MCF 10A (cell line): ENCODE measurements around the gene PAK4. TPM values are rescaled to one million over a fixed set of nuclear protein-coding genes. Genes with fewer than 3 reads are reported as not detected.
A peak's percentile ranks its signal among the peaks of the same experiment; 100 is the strongest.

Source experiments
- BruUV-seq: library from RNA; stranded (reverse); fragments of 400-500 nt; replicated peaks from 2 replicates; lab custom pipeline; 2021; lab: Mats Ljungman, UMichigan
- CTCF ChIA-PET: fragments of 300-600 bp; sonication (Branson Sonifier 250); formaldehyde crosslinking; extraction: SDS; loops from one replicate; lab custom pipeline; 2021; ENCODE audit warnings: antibody characterized with exemption, inconsistent platforms; lab: Yijun Ruan, JAX
- POLR2A ChIA-PET: fragments of 300-600, 350-650 bp; sonication (Branson Sonifier 250); formaldehyde crosslinking; extraction: SDS; loops from one replicate; lab custom pipeline; 2020; ENCODE audit warnings: antibody characterized with exemption, inconsistent platforms; lab: Yijun Ruan, JAX
- DNase-seq: peaks from one replicate; pipeline ENCODE4 v3.0.0-alpha.2; 2018; ENCODE audit not compliant: unreplicated experiment
- H3K27ac Mint-ChIP-seq: one replicate; pipeline ENCODE4 v1.8.0; 2022; ENCODE audit warnings: mild to moderate bottlenecking, low read depth, mixed read lengths; ENCODE audit not compliant: unreplicated experiment
- H3K27me3 Mint-ChIP-seq: one replicate; pipeline ENCODE4 v1.8.0; 2022; ENCODE audit warnings: mixed read lengths; ENCODE audit not compliant: insufficient read depth, unreplicated experiment
- H3K36me3 Mint-ChIP-seq: one replicate; pipeline ENCODE4 v1.8.0; 2022; ENCODE audit warnings: mild to moderate bottlenecking, moderate library complexity, mixed read lengths; ENCODE audit not compliant: insufficient read depth, unreplicated experiment
- H3K4me1 Mint-ChIP-seq: one replicate; pipeline ENCODE4 v1.8.0; 2022; ENCODE audit warnings: mixed read lengths; ENCODE audit not compliant: insufficient read depth, unreplicated experiment
- H3K4me3 Mint-ChIP-seq: one replicate; pipeline ENCODE4 v1.8.0; 2022; ENCODE audit warnings: mild to moderate bottlenecking, moderate library complexity, mixed read lengths; ENCODE audit not compliant: unreplicated experiment
- H3K9me3 Mint-ChIP-seq: one replicate; pipeline ENCODE4 v1.8.0; 2022; ENCODE audit warnings: mixed read lengths; ENCODE audit not compliant: unreplicated experiment
- intact Hi-C: fragments of 100-400 bp; cut with micrococcal nuclease; formaldehyde crosslinking; loops from 2 replicates; pipeline ENCODE4 v1.14.1; 2022
- total RNA-seq: library from RNA; stranded (reverse); gene quantifications from 2 replicates; pipeline ENCODE4 v1.2.3, GENCODE V29; 2022
- TF ChIP-seq, protein P1 (sequence below): fragments of 200-600 bp; IDR thresholded peaks from one replicate; pipeline ENCODE4 v1.8.0; 2022; ENCODE audit warnings: antibody characterized with exemption, mild to moderate bottlenecking; ENCODE audit not compliant: unreplicated experiment

PAK4 gene
- total RNA-seq, 1 experiment from 2014 or later, result 29.5 TPM

DNA sequence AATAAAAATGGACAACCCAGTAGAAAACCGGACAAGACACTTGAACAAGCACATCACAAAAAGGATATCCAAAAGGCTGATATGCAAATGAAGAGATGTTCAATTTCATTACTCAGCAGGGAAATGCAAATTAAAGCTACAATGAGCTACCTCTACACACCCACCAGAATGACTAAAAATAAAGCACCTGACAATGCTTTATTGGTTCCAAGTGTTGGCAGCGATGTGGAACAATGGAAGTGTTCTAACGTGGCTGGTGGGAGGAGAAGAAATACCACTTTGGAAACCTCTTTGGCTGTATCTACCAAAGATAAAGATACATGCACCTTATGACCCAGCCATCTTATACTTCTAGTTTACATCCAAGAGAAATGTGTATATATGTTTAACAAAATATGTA lies 45.2 kb upstream of the PAK4 start:
- Mint-ChIP-seq H3K36me3 (no peaks in the 10 kb centered on the region), H3K27me3 (peaks cover 12% of the 10 kb centered on the region), H3K9me3 (no peaks in the 10 kb centered on the region), H3K27ac (no peak overlapping the region), H3K4me1 (peaks cover 16% of the 10 kb centered on the region), H3K4me3 (no peak overlapping the region)
- intact Hi-C loops, result no loop called here
- TF ChIP-seq, protein P1, sequence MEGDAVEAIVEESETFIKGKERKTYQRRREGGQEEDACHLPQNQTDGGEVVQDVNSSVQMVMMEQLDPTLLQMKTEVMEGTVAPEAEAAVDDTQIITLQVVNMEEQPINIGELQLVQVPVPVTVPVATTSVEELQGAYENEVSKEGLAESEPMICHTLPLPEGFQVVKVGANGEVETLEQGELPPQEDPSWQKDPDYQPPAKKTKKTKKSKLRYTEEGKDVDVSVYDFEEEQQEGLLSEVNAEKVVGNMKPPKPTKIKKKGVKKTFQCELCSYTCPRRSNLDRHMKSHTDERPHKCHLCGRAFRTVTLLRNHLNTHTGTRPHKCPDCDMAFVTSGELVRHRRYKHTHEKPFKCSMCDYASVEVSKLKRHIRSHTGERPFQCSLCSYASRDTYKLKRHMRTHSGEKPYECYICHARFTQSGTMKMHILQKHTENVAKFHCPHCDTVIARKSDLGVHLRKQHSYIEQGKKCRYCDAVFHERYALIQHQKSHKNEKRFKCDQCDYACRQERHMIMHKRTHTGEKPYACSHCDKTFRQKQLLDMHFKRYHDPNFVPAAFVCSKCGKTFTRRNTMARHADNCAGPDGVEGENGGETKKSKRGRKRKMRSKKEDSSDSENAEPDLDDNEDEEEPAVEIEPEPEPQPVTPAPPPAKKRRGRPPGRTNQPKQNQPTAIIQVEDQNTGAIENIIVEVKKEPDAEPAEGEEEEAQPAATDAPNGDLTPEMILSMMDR, result no peak
- BruUV-seq, result no TSS peak
- POLR2A ChIA-PET, result no interaction called here
- CTCF ChIA-PET, result no interaction called here
- peak; percentile 5 for DNase-seq

DNA sequence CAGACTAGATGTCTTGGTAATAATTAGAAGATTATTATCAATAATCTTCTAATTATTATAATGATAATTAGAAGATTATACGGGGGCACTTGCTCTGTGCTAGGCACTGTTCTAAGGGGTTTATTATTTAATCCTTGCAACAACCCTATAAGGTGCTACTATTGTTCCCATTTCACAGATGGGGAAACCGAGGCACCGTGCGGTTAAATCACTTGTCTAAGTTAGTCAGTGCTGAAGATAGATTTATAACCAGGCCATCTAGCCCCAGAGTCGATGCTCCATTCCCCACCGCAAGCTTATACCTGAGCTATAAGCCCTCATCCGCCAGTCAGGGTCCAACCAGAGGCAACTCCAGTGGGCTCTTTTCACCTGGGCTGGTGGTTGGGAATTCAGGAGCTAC lies 43.4 kb upstream of the PAK4 start:
- H3K36me3 Mint-ChIP-seq, result no peaks in the 10 kb centered on the region
- no peak overlapping the region for H3K27ac Mint-ChIP-seq
- H3K4me3 Mint-ChIP-seq, result no peak overlapping the region
- H3K4me1 Mint-ChIP-seq, result peaks cover 16% of the 10 kb centered on the region
- TF ChIP-seq, protein P1, result no peak
- H3K9me3 Mint-ChIP-seq, result no peaks in the 10 kb centered on the region
- DNase-seq, result no peak
- intact Hi-C loops, result no loop called here
- ChIA-PET POLR2A (interaction anchor here (0.7 kb wide), 3 partner anchors 9 to 87 kb away, joined by 3 to 4 read pairs (median 3); no protein-coding TSS in a partner anchor), CTCF (interaction anchor here (0.7 kb wide), 1 partner anchor 158 kb away, joined by 3 read pairs; no protein-coding TSS in a partner anchor)
- BruUV-seq, result no TSS peak
- peaks cover 18% of the 10 kb centered on the region for H3K27me3 Mint-ChIP-seq

DNA sequence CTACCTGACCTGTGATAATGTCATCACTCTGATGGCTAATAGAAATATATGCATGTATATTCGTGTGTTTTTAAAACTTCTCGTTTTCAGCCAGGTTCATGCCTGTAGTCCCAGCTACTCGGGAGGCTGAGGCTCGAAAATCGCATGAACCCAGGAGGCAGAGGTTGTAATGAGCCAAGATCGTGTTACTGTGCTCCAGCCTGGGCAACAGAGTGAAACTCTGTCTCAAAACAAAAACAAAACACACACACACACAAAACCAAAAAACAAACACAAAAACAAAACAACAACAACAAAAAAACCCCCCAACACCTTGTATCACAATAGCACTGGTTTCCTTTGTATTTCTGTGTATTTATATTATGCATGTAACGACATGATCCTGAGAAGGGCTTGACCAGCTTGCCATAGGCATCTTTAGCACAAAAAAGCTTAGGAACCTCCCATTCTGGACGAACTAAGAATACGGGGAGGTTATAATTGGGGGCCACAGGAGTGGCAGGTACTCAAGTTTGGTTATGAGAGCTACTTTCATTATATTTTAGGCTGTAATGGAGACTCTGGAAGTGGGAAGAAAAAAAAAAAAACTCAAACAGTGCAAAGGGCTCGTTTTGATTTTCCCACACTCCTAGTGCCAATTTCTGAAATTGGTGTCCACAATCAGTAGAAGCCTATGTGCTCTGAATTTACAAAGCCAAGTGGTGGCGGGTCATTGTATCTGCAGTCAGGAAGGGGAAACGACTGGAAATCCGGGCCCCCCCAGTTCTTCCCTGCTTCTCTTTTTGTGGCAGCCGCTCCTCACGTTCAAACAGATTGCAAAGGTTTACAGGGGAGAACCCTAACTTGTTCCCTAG lies 42.6 kb upstream of the PAK4 start:
- no peak for DNase-seq

DNA sequence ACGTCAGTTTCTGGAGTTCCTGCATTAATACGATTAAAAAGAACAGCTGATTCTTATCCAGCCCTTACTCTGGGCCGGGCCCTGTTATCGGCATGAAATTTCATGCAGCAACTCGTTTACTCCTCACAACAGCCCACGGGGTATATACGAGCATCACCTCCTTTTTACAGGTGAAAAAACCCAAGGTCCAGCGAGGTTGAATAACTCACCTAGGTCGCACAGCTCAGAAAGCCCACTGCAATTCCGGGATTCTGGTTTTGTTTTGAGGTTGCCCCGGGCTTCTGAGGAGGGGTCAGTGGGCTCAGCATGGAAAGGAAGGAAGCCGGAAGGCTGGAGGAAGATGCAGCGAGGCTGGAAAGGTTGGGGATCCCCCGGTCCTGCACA lies 42.0 kb upstream of the PAK4 start:
- TF ChIP-seq, protein P1, result no peak
- H3K27ac Mint-ChIP-seq, result no peak overlapping the region
- H3K27me3 Mint-ChIP-seq, result peaks cover 18% of the 10 kb centered on the region
- CTCF ChIA-PET, result interaction anchor here (0.6 kb wide), 1 partner anchor 147 kb away, joined by 3 read pairs; no protein-coding TSS in a partner anchor
- BruUV-seq, result no TSS peak
- POLR2A ChIA-PET, result interaction anchor here (1.5 kb wide), 1 partner anchor 28 kb away, joined by 4 read pairs; no protein-coding TSS in a partner anchor
- peak overlapping the region; percentile 25 for H3K4me3 Mint-ChIP-seq
- no peaks in the 10 kb centered on the region for H3K9me3 Mint-ChIP-seq
- H3K4me1 Mint-ChIP-seq, result peaks cover 12% of the 10 kb centered on the region
- intact Hi-C loops, result no loop called here
- H3K36me3 Mint-ChIP-seq, result no peaks in the 10 kb centered on the region
- DNase-seq, result no peak

More for the DNA sequence above, 42.6 kb upstream of the PAK4 start:
- ChIA-PET CTCF (interaction anchor here (0.6 to 0.7 kb wide), 2 partner anchors 148 to 159 kb away, joined by 3 read pairs; no protein-coding TSS in a partner anchor), POLR2A (interaction anchor here (0.7 to 1.5 kb wide), 4 partner anchors 9 to 87 kb away, joined by 3 to 4 read pairs (median 4); no protein-coding TSS in a partner anchor)
- Mint-ChIP-seq H3K27ac (no peak overlapping the region), H3K4me1 (peaks cover 16% of the 10 kb centered on the region), H3K36me3 (no peaks in the 10 kb centered on the region), H3K9me3 (no peaks in the 10 kb centered on the region), H3K4me3 (peak overlapping the region; percentile 25), H3K27me3 (peaks cover 18% of the 10 kb centered on the region)
- intact Hi-C loops, result no loop called here
- TF ChIP-seq, protein P1, result no peak
- BruUV-seq, result no TSS peak
